ENCODE results near the gene KCNIP4. TPM values are rescaled to one million over a fixed set of nuclear protein-coding genes. Genes with fewer than 3 reads are reported as not detected.

KCNIP4 gene
- total and polyA plus RNA-seq, 2 of the 4 experiments (the other 2 are of a cell fraction) = not detected

- Histone ChIP-seq H2AK9ac (replicated peaks; ENCODE audit: low read depth, low read length, poor library complexity) (no peak overlapping the region), H3K27ac (ENCODE audit: insufficient read depth, low read length) (no peak overlapping the region), H4K91ac (ENCODE audit: insufficient read depth, low read depth, low read length) (no peak overlapping the region), H3K23ac (ENCODE audit: low read depth, low read length) (no peak overlapping the region), H4K8ac (ENCODE audit: low read depth in 2 of 2, low read length in 2 of 2) (no peak overlapping the region), H3K9ac (ENCODE audit: low read depth, low read length) (no peak overlapping the region), H4K20me1 (ENCODE audit: insufficient read depth, low read length) (no peaks in the 10 kb centered on the region), H3K4me1 (ENCODE audit: control insufficient read depth, insufficient read depth, low read length) (no peaks in the 10 kb centered on the region), H2BK5ac (ENCODE audit: low read depth, low read length, poor library complexity, severe bottlenecking) (no peak overlapping the region), H3K9me1 (ENCODE audit: insufficient read depth, low read length) (no peaks in the 10 kb centered on the region), H3K9me3 (ENCODE audit: control insufficient read depth, insufficient read depth, low read length) (no peaks in the 10 kb centered on the region), H3K14ac (replicated peaks; ENCODE audit: low read depth, low read length) (no peak overlapping the region), H3K36me3 (ENCODE audit: control insufficient read depth, insufficient read depth, low read length) (no peaks in the 10 kb centered on the region), H2BK15ac (ENCODE audit: low read depth, low read length) (no peak overlapping the region), H3K27me3 (ENCODE audit: control insufficient read depth, insufficient read depth, low read length) (no peaks in the 10 kb centered on the region), H3K4ac (ENCODE audit: low read depth, low read length) (no peak overlapping the region), H4K5ac (ENCODE audit: low read depth, low read length) (no peak overlapping the region), H3K4me2 (ENCODE audit: low read depth, low read length) (no peak overlapping the region), H2BK20ac (ENCODE audit: low read depth, low read length) (no peak overlapping the region), H3K18ac (ENCODE audit: low read depth, low read length) (no peak overlapping the region), H3K79me1 (ENCODE audit: low read depth in 1 of 2, low read length in 2 of 2) (no peaks in the 10 kb centered on the region), H3K56ac (ENCODE audit: extremely low read depth, insufficient read depth, low read length) (no peak overlapping the region), H2BK120ac (ENCODE audit: low read depth, low read length) (no peak overlapping the region), H2AFZ (replicated peaks; ENCODE audit: low read length, poor library complexity) (no peak overlapping the region), H3K4me3 (ENCODE audit: insufficient read depth, low read depth, low read length) (no peak overlapping the region), H2AK5ac (ENCODE audit: low read depth, low read length) (no peak overlapping the region)
- CTCF ChIA-PET = interaction anchor here (0.6 kb wide), 1 partner anchor 73 kb away, joined by 4 read pairs; no protein-coding TSS in a partner anchor
- no CpG with 5 or more reads among the region's 5 CpGs for WGBS, 2 experiments (ENCODE audit: extremely low coverage in 2 of 2, insufficient read length in 1 of 2)
- no peak for TF ChIP-seq RCOR1 (IDR thresholded peaks at IDR 0.05; ENCODE audit: insufficient replicate concordance, low read length)
- no peak for TF ChIP-seq MAFK (IDR thresholded peaks at IDR 0.05; ENCODE audit: low read depth, low read length)
- TF ChIP-seq MXI1 (IDR thresholded peaks at IDR 0.05; ENCODE audit: borderline replicate concordance, low read depth, low read length) = no peak
- TF ChIP-seq ELK1 (IDR thresholded peaks at IDR 0.05; ENCODE audit: borderline replicate concordance, low read depth, low read length) = no peak
- no peak for TF ChIP-seq CHD1 (IDR thresholded peaks at IDR 0.05; ENCODE audit: low read depth, low read length)
- TF ChIP-seq BHLHE40 (IDR thresholded peaks at IDR 0.05; ENCODE audit: low read depth, low read length) = no peak
- no peak for TF ChIP-seq FOS (IDR thresholded peaks at IDR 0.05; ENCODE audit: low read depth, low read length)
- no peak for TF ChIP-seq POLR2A (IDR thresholded peaks at IDR 0.05; ENCODE audit: low read depth, low read length)
- TF ChIP-seq, protein P1, sequence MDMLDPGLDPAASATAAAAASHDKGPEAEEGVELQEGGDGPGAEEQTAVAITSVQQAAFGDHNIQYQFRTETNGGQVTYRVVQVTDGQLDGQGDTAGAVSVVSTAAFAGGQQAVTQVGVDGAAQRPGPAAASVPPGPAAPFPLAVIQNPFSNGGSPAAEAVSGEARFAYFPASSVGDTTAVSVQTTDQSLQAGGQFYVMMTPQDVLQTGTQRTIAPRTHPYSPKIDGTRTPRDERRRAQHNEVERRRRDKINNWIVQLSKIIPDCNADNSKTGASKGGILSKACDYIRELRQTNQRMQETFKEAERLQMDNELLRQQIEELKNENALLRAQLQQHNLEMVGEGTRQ (IDR thresholded peaks at IDR 0.05; ENCODE audit: low read depth, low read length) = no peak
- no peak for TF ChIP-seq RFX5 (IDR thresholded peaks at IDR 0.05; ENCODE audit: low read depth, low read length)
- TF ChIP-seq CEBPB (IDR thresholded peaks at IDR 0.05; ENCODE audit: low read depth, low read length) = no peak
- no peak for TF ChIP-seq MAZ (IDR thresholded peaks at IDR 0.05; ENCODE audit: borderline replicate concordance, low read depth, low read length)
- no peak for TF ChIP-seq CTCF (conservative IDR thresholded peaks at IDR 0.05; ENCODE audit: low read depth, low read length)
- BruUV-seq (replicated peaks) = no TSS peak
- dilution Hi-C loops (cut with HindIII; ENCODE audit: low sequenced_read_pairs, unreplicated experiment) (no loop called here), in situ Hi-C loops (cut with MboI; ENCODE audit: low sequenced_read_pairs) (no loop called here), intact Hi-C loops (cut with micrococcal nuclease) (no loop called here)
- no peak for DNase-seq
- POLR2A ChIA-PET (ENCODE audit: unreplicated experiment) = no interaction called here
- ATAC-seq (ENCODE audit: low read depth) = no peak
Observed at GRCh38 chr4:21872101-21872500, 76.5 kb downstream of the KCNIP4 start.
